Activated naive CD8-positive, alpha-beta T cell treated with anti-CD3 and anti-CD28 coated beads, Interleukin-2, amount 50 U/mL, for 24 hours (primary cell): Measurements from ENCODE around the gene ERICH6.

Source experiments
- ATAC-seq: fragments of 150-1000 bp; cut with Tn5 transposase; one replicate; pipeline ENCODE4 v1.10.0; 2021
- DNase-seq: peaks from one replicate; pipeline ENCODE4 v3.0.0; 2021
- H3K27ac Mint-ChIP-seq: one replicate; pipeline ENCODE4 v1.8.0; 2021; ENCODE audit warnings: mild to moderate bottlenecking, mixed read lengths
- H3K27me3 Mint-ChIP-seq: one replicate; pipeline ENCODE4 v1.8.0; 2021; ENCODE audit warnings: mixed read lengths
- H3K36me3 Mint-ChIP-seq: one replicate; pipeline ENCODE4 v1.8.0; 2021; ENCODE audit warnings: low read depth, mixed read lengths
- H3K4me1 Mint-ChIP-seq: one replicate; pipeline ENCODE4 v1.8.0; 2021; ENCODE audit warnings: mixed read lengths
- H3K4me3 Mint-ChIP-seq: one replicate; pipeline ENCODE4 v1.8.0; 2021; ENCODE audit warnings: mild to moderate bottlenecking, moderate library complexity, mixed read lengths
- H3K9me3 Mint-ChIP-seq: one replicate; pipeline ENCODE4 v1.8.0; 2021; ENCODE audit warnings: mixed read lengths

The ERICH6 gene

GRCh38 chr3:150740733-150741496 lies 37.2 kb upstream of the ERICH6 start:
- ATAC-seq (peak; percentile 59), DNase-seq (peak; percentile 51)
- peak overlapping the region; percentile 100 for H3K27ac Mint-ChIP-seq
- peak overlapping the region; percentile 76 for H3K4me3 Mint-ChIP-seq
- no peaks in the 10 kb centered on the region for H3K9me3 Mint-ChIP-seq
- no peaks in the 10 kb centered on the region for H3K27me3 Mint-ChIP-seq
- peaks cover 97% of the 10 kb centered on the region for H3K4me1 Mint-ChIP-seq
- peaks cover 62% of the 10 kb centered on the region for H3K36me3 Mint-ChIP-seq

DNA sequence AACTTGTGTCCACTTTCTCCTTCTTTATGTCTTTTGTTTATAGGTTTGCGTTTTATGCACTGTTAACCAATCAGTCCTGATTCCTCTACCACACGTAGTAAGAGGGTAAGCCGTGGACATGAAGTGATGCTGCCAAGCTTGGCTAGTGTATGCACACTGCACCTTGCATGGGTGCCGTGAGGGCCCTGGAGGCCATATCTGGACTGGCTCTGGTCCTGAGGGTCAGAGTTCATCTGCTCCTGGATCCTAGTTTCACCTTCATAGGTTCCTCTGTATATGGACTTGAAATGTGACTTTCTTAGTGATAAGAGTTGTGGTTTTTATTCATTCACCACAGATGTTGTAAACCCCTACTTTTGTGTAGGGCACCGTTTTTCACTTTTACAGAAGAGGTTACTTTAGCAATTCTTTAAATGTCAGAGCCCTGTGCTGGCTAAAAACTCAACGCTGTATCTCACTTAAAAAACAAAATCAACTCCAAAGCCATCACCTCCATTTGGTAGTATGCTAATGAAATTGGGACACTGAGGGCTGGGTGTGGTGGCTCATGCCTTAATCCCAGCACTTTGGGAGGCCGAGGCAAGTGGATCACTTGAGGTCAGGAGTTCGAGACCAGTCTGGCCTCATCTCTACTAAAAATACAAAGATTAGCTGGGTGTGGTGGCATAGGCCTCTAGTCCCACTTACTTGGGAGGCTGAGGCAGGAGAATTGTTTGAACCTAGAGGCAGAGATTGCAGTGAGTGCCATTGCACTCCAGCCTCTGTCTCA lies 36.3 kb upstream of the ERICH6 start:
- ATAC-seq (peak; percentile 41), DNase-seq (no peak)
- Mint-ChIP-seq H3K27me3 (no peaks in the 10 kb centered on the region), H3K4me1 (peaks cover 94% of the 10 kb centered on the region), H3K27ac (peak overlapping the region; percentile 100), H3K4me3 (peak overlapping the region; percentile 76), H3K9me3 (no peaks in the 10 kb centered on the region), H3K36me3 (peaks cover 65% of the 10 kb centered on the region)

- peak overlapping the region; percentile 76 for H3K4me3 Mint-ChIP-seq
Measured at GRCh38 chr3:150739200-150739863, 35.6 kb upstream of the ERICH6 start.

DNA sequence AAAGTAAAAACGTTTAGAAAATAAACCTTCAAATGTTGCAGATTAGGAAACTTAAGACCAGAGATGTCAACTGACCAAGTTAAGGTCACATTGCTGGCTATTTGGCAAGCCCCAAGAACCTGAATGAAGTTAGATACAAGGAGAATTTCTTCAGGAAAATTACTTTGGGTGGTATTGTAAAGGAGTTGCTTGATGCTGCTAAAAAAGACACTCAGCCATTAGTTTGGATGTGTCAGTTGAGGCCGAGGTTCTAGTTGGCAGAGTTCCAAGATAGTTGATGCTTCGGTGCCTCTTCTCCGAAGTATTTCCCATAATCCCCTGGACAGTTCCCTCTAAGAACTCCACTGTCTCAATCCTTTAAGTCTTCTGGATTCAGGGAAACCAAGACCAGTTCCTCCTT lies 35.0 kb upstream of the ERICH6 start:
- peaks cover 59% of the 10 kb centered on the region for H3K36me3 Mint-ChIP-seq
- H3K4me3 Mint-ChIP-seq: peak overlapping the region; percentile 55
- H3K27ac Mint-ChIP-seq: peak overlapping the region; percentile 100
- ATAC-seq (no peak), DNase-seq (no peak)
- H3K4me1 Mint-ChIP-seq: peaks cover 84% of the 10 kb centered on the region
- no peaks in the 10 kb centered on the region for H3K9me3 Mint-ChIP-seq
- H3K27me3 Mint-ChIP-seq: no peaks in the 10 kb centered on the region

More at GRCh38 chr3:150739200-150739863, 35.6 kb upstream of the ERICH6 start:
- H3K27me3 Mint-ChIP-seq: no peaks in the 10 kb centered on the region
- H3K4me1 Mint-ChIP-seq: peaks cover 87% of the 10 kb centered on the region
- peak overlapping the region; percentile 100 for H3K27ac Mint-ChIP-seq
- H3K9me3 Mint-ChIP-seq: no peaks in the 10 kb centered on the region
- ATAC-seq: peak; percentile 11
- H3K36me3 Mint-ChIP-seq: peaks cover 63% of the 10 kb centered on the region
- no peak for DNase-seq

GRCh38 chr3:150737874-150738679 lies 34.4 kb upstream of the ERICH6 start:
- Mint-ChIP-seq H3K27ac (peak overlapping the region; percentile 100), H3K4me1 (peaks cover 83% of the 10 kb centered on the region), H3K9me3 (no peaks in the 10 kb centered on the region), H3K4me3 (peak overlapping the region; percentile 55), H3K36me3 (peaks cover 56% of the 10 kb centered on the region), H3K27me3 (no peaks in the 10 kb centered on the region)
- ATAC-seq: peak; percentile 70
- DNase-seq: peak; percentile 56

DNA sequence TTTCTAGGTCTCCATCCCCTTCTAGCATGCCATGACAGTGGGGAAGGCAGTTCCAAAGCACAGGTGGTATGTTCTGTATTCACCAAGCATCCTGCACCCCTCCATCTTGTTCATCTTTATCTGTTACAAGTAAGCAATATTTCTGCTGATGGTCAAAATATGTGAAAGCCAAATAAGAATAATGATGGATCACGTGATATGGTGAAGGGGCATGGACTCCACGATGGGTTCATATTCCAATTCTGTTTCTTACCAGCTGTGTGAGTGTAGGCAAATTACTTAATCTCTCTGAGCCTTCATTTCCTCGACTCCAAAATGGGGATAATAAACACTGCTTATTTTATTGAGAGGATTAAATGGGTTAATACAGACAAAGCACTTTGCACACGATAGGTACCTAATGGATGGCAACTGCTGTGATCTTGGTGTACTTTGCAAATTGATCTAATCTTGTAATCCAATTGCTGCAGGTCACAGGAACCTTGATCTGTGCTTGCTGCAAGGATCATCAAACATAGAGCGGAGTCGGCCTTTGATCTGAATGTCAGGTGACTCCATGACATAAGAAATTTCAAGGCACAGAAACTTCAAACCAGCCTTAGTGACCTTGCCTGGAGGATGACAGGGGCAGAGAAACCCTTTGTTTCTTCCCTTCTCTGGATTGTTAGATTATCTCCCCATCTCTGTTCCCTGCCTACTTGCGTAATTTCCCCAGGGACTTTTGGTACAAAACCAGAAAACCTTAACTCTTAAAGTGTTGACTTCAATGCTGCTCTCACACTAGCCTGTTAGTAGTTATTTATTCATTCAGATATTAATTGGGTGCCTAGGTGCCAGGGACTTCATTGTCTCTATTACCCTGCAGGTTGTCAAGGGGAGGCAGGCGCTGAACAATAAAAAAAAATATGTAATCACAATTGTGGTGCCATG lies 33.4 kb upstream of the ERICH6 start:
- H3K27me3 Mint-ChIP-seq: no peaks in the 10 kb centered on the region
- H3K9me3 Mint-ChIP-seq: no peaks in the 10 kb centered on the region
- peak overlapping the region; percentile 55 for H3K4me3 Mint-ChIP-seq
- peaks cover 47% of the 10 kb centered on the region for H3K36me3 Mint-ChIP-seq
- no peak for DNase-seq
- no peak for ATAC-seq
- H3K4me1 Mint-ChIP-seq: peaks cover 75% of the 10 kb centered on the region
- H3K27ac Mint-ChIP-seq: peak overlapping the region; percentile 100

DNA sequence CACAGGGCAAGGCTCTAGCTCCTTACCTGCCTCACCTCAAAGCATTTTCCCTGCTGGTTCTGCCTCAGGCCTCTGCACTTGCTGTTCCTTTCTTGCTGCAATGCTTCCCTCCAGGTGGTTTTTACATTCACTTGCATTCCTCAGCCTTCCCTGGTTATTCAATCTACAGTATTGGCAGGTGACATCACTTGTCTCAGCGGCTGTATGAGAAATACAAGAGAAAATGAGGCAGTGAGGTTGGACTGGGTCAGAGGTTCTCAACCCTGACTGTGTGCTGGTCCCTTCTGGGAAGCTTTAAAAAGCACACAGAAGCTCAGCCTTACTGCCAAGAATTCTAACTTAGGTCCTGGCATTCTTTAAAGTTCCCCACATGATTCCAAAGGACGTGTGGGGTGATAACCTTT lies 32.6 kb upstream of the ERICH6 start:
- Mint-ChIP-seq H3K27me3 (no peaks in the 10 kb centered on the region), H3K4me3 (no peak overlapping the region), H3K36me3 (peaks cover 40% of the 10 kb centered on the region), H3K4me1 (peaks cover 66% of the 10 kb centered on the region), H3K27ac (peak overlapping the region; percentile 100), H3K9me3 (no peaks in the 10 kb centered on the region)
- ATAC-seq: no peak
- DNase-seq: no peak

DNA sequence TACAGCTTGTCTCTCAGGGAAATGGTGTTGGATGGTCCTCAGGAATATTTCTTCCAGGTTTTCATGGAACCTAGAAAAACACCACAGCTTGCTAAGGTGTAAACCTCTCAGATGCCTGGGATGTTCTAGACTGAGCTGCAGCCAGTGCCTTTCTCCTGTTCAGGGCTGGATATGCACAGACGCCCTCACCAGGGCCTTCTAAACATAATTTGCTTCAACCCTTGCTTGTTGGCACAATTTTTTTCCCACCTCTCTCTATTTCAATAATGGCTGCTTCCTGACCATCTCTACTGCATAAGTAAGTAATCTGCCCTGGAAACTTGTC lies 31.0 kb upstream of the ERICH6 start:
- no peak for ATAC-seq
- no peak for DNase-seq
- peaks cover 26% of the 10 kb centered on the region for H3K36me3 Mint-ChIP-seq
- no peak overlapping the region for H3K4me3 Mint-ChIP-seq
- no peaks in the 10 kb centered on the region for H3K9me3 Mint-ChIP-seq
- no peak overlapping the region for H3K27ac Mint-ChIP-seq
- H3K27me3 Mint-ChIP-seq: no peaks in the 10 kb centered on the region
- peaks cover 51% of the 10 kb centered on the region for H3K4me1 Mint-ChIP-seq

DNA sequence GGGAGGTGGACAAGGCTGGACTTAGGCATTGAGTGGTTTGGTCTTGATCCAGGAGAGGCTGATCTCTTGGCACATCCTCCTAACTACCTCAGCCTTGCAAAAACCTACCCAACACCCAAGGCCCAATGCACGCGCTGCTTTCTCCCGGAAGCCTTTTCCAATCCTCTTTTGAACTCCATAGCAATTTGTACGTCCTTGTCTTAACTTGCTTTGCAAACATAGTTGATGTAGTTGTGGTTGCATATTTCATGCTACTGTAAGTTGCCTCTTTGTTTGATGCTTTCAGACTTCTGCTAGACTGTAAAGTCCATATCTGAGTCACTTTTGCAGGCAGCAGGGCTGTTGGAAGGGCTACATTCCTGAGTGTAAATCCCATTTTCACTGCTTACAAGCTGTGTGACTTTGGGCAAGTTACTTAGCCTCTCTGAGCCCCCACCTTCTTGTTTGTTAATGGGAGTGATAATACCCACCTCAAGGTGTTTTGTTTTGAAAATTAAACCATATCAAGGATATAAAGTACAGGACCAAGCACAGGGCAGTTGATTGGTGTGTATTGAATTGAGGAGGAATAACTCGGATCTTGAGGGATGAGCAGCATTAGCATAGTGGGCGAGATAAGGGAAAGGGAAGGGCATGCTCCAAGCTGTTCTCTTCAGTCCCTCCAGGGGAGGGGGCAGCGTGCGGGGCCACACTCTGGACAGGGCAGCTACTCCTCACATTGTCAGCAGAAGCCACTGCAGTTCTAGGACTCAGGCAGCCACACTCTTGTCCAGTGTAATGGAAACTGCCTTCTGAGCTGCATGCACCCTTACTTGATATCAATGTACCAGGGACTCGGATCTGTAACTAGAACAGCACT lies 30.4 kb upstream of the ERICH6 start:
- Mint-ChIP-seq H3K27ac (no peak overlapping the region), H3K9me3 (no peaks in the 10 kb centered on the region), H3K4me1 (peaks cover 45% of the 10 kb centered on the region), H3K36me3 (peaks cover 25% of the 10 kb centered on the region), H3K4me3 (no peak overlapping the region), H3K27me3 (no peaks in the 10 kb centered on the region)
- DNase-seq: no peak
- ATAC-seq: no peak

- H3K27ac Mint-ChIP-seq: no peak overlapping the region
- H3K27me3 Mint-ChIP-seq: no peaks in the 10 kb centered on the region
- H3K4me1 Mint-ChIP-seq: peaks cover 38% of the 10 kb centered on the region
Measured at GRCh38 chr3:150733373-150733935, 29.7 kb upstream of the ERICH6 start.

DNA sequence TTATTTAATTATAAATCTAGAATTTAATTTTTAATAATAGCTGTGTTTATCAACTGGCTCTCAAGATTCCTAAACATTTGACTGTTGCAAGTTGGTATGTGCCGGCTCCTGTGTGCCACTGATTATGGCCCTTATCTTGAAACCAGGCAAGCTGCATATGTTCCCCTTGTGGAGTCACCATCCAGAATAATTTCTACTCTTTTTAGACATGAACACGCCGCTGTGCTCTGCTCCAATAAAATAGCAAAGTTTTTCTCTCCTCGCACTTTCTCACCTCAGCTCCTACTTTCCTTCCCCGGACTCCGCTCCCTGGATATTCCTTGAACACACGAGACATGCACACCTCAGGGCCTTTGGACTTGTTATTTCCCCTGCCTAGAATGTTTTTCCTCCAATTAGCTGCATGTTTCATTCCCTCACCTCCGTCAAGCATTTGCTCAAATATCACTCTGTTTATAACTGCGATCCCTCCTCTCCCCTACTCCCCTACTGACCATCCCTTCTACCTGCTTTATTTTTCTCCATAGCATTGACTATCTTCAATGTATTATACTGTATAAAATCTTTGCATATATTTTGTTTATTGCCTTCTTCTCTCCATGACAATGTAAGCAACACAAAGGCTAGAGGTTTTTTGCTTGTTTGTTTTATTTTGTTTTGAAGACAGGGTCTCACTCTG lies 26.1 kb upstream of the ERICH6 start:
- Mint-ChIP-seq H3K27ac (no peak overlapping the region), H3K4me3 (no peak overlapping the region), H3K36me3 (peaks cover 8% of the 10 kb centered on the region), H3K4me1 (peaks cover 9% of the 10 kb centered on the region), H3K9me3 (no peaks in the 10 kb centered on the region), H3K27me3 (no peaks in the 10 kb centered on the region)
- ATAC-seq: no peak
- no peak for DNase-seq

More at GRCh38 chr3:150733373-150733935, 29.7 kb upstream of the ERICH6 start:
- Mint-ChIP-seq H3K4me3 (no peak overlapping the region), H3K36me3 (peaks cover 24% of the 10 kb centered on the region), H3K9me3 (no peaks in the 10 kb centered on the region)
- DNase-seq: no peak
- peak; percentile 29 for ATAC-seq
